HG03342 (cell line): Measurements from ENCODE around the gene CNNM3.
"Not testable (repeated sequence)": the region's sequence is repeated elsewhere in the genome, so short reads cannot be mapped to it uniquely, and the experiment has no call there.

Experiments used
- ATAC-seq: cut with Tn5 transposase; IDR thresholded peaks from one replicate; pipeline ENCODE4 v1.9.1; 2021; ENCODE audit warnings: mild to moderate bottlenecking, moderate library complexity; ENCODE audit not compliant: unreplicated experiment

Gene CNNM3

DNA sequence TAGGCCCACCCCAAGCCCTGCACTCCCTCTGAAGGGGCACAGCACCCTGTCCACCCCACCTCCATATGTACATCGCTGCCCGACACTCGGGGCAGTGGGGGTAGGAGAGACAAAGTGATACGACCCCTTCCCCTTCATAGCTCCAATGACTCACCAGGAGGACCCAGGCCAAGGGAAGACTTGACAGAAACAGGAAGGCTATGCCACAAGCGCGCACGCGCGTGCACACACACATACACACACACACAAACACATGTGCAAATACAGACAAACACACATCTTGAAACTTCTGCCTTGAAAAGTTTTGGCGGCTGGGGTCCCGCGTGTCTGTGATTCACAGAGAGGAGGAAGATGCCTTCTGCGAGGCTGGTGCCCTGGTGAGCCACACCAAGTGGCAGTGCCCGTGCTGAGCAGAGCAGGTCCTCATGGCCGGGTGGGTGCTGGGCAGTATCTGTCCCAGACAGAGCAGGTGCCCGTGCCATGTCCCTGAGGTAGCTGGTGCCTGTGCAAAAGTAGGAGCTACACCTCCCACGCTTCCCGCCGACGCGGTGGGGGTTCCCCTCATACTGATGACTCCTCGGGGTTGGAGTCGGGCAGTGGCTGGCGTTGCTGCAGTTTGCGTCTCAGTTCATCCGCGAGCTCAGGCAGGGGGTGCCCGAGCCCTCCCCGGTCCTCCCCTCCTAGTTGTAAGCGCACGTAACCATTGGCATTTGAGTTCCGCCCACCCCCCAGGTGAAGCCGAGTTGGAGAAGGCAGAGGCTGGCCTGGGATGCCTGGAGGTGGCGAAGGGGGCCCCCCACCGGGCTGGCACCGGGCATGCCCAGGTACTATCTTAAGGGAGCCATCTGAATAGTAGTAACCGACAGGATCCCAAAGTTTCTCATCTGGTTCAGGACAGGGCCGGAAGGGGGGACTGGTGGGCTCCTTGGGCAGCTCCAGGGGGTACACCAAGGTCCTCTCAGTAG, 44.3 kb downstream of the CNNM3 start:
- ATAC-seq: no peak

DNA sequence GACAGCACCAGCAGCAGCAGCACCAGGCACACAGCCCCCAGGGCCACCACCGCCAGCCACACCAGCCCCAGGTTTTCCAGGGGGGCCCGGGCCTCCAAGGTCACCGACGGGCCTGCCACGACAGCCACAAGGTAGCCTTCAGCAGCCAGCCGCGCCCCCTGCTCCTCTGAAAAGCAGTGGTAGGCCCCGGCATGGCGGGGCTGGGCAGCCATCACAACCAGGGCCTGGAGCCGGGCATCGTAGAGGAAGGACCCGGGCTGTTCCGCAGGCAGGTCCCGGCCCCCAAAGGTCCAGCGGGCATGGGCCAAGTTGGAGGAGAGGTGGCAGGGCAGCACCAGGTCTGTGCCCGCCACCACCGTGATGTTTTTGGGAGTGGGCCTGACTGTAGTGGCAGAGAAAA, 45.0 kb downstream of the CNNM3 start:
- ATAC-seq: no peak

- not testable (repeated sequence) for ATAC-seq
Measured at GRCh38 chr2:96863056-96863455, 47.0 kb downstream of the CNNM3 start.

GRCh38 chr2:96863575-96864342, 47.7 kb downstream of the CNNM3 start:
- ATAC-seq: no peak

GRCh38 chr2:96864343-96865091, 48.4 kb downstream of the CNNM3 start:
- ATAC-seq: no peak

DNA sequence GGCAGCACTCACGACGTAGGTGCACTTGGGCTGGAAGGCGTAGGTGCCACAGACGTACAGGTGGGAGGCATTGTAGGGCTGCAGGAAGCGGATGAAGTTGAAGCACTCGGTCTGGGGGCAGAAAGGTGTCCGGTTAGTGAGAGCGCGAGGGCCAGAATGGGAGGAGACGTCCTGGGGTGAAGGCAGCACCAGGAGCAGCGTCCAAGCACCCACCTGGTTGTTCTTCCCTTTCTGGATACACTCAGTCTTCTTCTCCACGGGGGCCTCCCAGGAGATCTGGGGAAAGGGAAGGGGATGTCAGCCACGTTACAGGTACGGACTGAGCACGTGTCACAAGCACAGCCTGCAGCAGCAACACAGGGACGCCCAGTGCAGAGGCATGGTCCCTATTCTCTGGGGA, 49.6 kb downstream of the CNNM3 start:
- no peak for ATAC-seq

DNA sequence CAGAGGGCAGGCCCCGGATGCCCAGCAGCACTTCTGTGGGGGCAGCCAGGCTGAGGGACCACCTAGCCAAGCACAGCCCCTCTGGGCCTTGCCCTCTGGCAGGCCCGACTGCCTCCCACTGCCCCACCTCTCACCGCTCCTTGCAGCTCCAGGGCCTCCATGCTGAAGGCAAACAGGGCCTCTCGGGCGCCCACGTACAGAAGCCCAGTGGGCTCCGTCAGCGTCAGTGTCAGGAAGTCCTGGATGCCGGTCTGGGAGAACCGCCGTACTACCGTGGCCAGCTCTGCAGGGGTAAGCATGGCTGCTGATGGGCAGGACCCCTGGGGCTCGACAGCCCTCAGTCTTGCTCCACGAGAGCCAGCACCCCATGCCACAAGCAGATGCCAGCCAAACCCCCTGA, 50.1 kb downstream of the CNNM3 start:
- no peak for ATAC-seq

GRCh38 chr2:96866586-96866985, 50.5 kb downstream of the CNNM3 start:
- no peak for ATAC-seq

GRCh38 chr2:96866986-96867755, 51.1 kb downstream of the CNNM3 start:
- no peak for ATAC-seq

GRCh38 chr2:96867756-96868554, 51.9 kb downstream of the CNNM3 start:
- no peak for ATAC-seq

- ATAC-seq: no peak
Measured at GRCh38 chr2:96868555-96869280, 52.6 kb downstream of the CNNM3 start.

- no peak for ATAC-seq
Measured at GRCh38 chr2:96869281-96869821, 53.3 kb downstream of the CNNM3 start.

DNA sequence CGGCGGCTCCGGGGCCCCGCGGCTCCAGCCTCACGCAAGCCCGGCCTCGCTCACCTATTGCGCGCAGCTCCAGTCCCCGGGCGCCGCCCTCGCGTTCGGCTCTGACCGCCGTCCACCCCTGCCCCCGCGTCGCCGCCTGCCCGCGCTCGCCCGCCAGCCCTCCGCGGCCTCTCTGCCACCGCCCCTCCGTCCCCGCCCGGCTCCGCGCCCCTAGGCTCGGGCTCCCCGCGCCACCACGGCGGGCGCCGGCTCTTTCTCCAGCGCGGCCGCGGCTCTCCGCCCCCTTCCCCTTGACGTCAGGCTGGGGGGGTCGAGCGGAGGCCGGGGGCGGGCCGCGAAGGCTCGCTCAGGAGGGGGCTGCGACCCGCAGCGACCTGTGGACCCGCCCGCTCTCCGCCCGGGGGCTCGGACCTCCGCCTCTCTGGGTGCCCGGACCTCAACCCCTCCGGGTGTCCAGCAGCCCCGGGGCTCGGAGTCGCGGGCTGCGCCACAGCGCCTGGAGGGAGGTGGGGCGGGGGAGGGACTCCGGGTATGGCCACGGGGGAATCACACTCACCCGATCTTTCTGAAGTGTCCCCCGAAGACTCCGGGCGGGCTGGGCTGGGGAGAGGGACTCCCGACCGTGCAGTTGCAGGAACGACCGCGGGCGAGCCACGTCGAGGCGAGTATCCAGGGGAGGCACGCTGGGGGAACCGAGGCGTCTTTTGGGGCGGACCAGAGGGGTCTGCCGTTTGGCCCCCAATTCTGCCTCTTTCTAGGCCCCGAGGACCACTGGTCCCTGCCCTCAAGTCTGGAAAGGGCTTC, 54.0 kb downstream of the CNNM3 start, which contains the start of gene SEMA4C:
Gene SEMA4C (minus strand): TSS at position 259 of the 804 bp plus-strand sequence. CDS start 2,194 bp downstream, outside the sequence.
- no peak for ATAC-seq

DNA sequence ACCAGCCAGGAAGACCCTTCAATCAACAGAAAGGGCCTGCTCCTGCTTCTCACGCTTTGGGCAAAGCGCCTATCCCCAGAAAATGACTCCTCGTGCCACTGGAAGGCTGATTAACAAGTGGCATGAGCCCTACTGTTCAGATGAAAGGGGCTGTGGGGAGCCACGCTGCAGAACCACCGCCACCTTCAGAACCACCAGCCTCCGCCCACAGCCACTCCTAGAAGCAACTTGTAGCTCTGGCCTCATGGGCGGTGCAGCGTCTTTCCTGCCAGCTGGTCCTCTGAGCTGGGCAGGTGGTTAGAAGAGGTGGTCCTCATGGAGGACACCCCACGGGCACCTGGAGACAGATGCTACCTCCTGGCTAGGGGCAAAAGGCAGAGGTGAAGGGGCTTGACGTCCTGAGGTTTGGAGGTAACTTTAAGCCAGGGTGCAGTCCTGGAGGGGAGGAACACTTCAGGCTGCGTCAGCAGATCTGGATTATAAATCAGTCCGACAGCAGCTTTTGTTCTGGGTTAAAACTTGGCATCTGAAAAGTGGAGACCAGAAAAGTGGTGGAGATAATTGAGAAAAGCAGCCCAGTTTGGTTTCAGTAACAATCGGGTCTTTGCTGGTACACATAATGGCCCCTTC, 54.7 kb downstream of the CNNM3 start:
- ATAC-seq: no peak

GRCh38 chr2:96872591-96873349, 56.7 kb downstream of the CNNM3 start:
- no peak for ATAC-seq

GRCh38 chr2:96873651-96874096, 57.6 kb downstream of the CNNM3 start:
- ATAC-seq: no peak
